Fibroblast of lung (primary cell): ENCODE measurements around the gene GABPA. TPM values are rescaled to one million over a fixed set of nuclear protein-coding genes. Genes with fewer than 3 reads are reported as not detected.

Experiments
- DNase-seq, 2 donors: peaks; one replicate each; pipeline versions ENCODE4 v3.0.0 to v3.0.0-alpha.2; 2010; ENCODE audit warnings: low read depth in 2 of 2
- H2AFZ ChIP-seq: 2 replicates; pipeline ENCODE4 v1.5.1; 2012; ENCODE audit warnings: low read length, control low read depth, inconsistent platforms
- H3K27ac ChIP-seq: 2 replicates; pipeline ENCODE4 v1.5.1; 2011; ENCODE audit warnings: low read length, control low read depth; ENCODE audit not compliant: insufficient read depth
- H3K27me3 ChIP-seq: 2 replicates; pipeline ENCODE4 v1.5.1; 2011; ENCODE audit warnings: mild to moderate bottlenecking, low read length; ENCODE audit not compliant: control insufficient read depth, insufficient read depth
- H3K36me3 ChIP-seq: 2 replicates; pipeline ENCODE4 v1.5.1; 2011; ENCODE audit warnings: low read length; ENCODE audit not compliant: control insufficient read depth, insufficient read depth
- H3K4me1 ChIP-seq: 2 replicates; pipeline ENCODE4 v1.5.1; 2011; ENCODE audit warnings: low read length; ENCODE audit not compliant: control insufficient read depth, insufficient read depth; ENCODE audit errors: extremely low read depth
- H3K4me2 ChIP-seq: 2 replicates; pipeline ENCODE4 v1.5.1; 2011; ENCODE audit warnings: low read length, control low read depth; ENCODE audit not compliant: insufficient read depth; ENCODE audit errors: extremely low read depth
- H3K4me3 ChIP-seq, 4 experiments: fragments of 200-600 bp in 1 of 4; sonication (generic) in 1 of 4; replicated peaks in 1 of 4; 2 replicates each; pipeline ENCODE4 v1.5.1; 2011 to 2016; ENCODE audit warnings: low read length in 4 of 4, low read depth in 3 of 4, mild to moderate bottlenecking in 3 of 4, control low read depth in 2 of 4, inconsistent platforms in 1 of 4, mixed read lengths in 1 of 4; ENCODE audit not compliant: insufficient read depth in 1 of 4; ENCODE audit errors: control extremely low read depth in 1 of 4
- H3K79me2 ChIP-seq: 2 replicates; pipeline ENCODE4 v1.5.1; 2012; ENCODE audit warnings: mild to moderate bottlenecking, low read length, inconsistent platforms; ENCODE audit not compliant: control insufficient read depth, insufficient read depth
- H3K9ac ChIP-seq: 2 replicates; pipeline ENCODE4 v1.5.1; 2011; ENCODE audit warnings: mild to moderate bottlenecking, low read length, control low read depth; ENCODE audit not compliant: insufficient read depth
- H3K9me3 ChIP-seq: 2 replicates; pipeline ENCODE4 v1.5.1; 2012; ENCODE audit warnings: low read depth, low read length; ENCODE audit not compliant: control insufficient read depth, insufficient read depth
- H4K20me1 ChIP-seq: 2 replicates; pipeline ENCODE4 v1.5.1; 2011; ENCODE audit warnings: low read length; ENCODE audit not compliant: control insufficient read depth, insufficient read depth; ENCODE audit errors: extremely low read depth
- EZH2 ChIP-seq: IDR thresholded peaks from 2 replicates; pipeline ENCODE4 v1.5.1; 2012; ENCODE audit warnings: low read length, control low read depth, mild to moderate bottlenecking; ENCODE audit errors: missing control alignments
- polyA minus RNA-seq: library from RNA; depleted of rRNA, polyadenylated mRNA; stranded (reverse); fragments of >200 nt; gene quantifications from 2 replicates; pipeline ENCODE4 v1.2.3, GENCODE V29; 2011; ENCODE audit warnings: low replicate concordance
- polyA plus RNA-seq, 2 donors: library from polyadenylated mRNA; depleted of rRNA in 1 of 2; stranded (reverse) in 1 of 2; unstranded in 1 of 2; fragments of >200 nt; gene quantifications; 2 replicates each; pipeline ENCODE4 v1.2.1, GENCODE V29; 2011 to 2012; ENCODE audit warnings: missing spikeins in 1 of 2
- total RNA-seq: library from RNA; depleted of rRNA; stranded (reverse); fragments of >200 nt; gene quantifications from 2 replicates; pipeline ENCODE4 v1.2.1, GENCODE V29; 2014
- TF ChIP-seq, protein P1 (sequence below), 2 donors: IDR thresholded peaks in 1 of 2; conservative IDR thresholded peaks in 1 of 2; 1 replicate in 1 of 2; 2 replicates in 1 of 2; pipeline ENCODE4 v1.5.1; 2011 to 2012; ENCODE audit warnings: low read length in 2 of 2, control low read depth in 1 of 2, inconsistent platforms in 1 of 2, low read depth in 1 of 2, mild to moderate bottlenecking in 1 of 2

The GABPA gene
- total RNA-seq (28.6 and 29.5 TPM in 2 replicates), polyA plus RNA-seq (16.4 and 20.5 TPM in 2 replicates), polyA minus RNA-seq (0.74 and 1.8 TPM in 2 replicates)
- 9.7 and 11.9 TPM in 2 replicates for polyA plus RNA-seq (2012)

DNA sequence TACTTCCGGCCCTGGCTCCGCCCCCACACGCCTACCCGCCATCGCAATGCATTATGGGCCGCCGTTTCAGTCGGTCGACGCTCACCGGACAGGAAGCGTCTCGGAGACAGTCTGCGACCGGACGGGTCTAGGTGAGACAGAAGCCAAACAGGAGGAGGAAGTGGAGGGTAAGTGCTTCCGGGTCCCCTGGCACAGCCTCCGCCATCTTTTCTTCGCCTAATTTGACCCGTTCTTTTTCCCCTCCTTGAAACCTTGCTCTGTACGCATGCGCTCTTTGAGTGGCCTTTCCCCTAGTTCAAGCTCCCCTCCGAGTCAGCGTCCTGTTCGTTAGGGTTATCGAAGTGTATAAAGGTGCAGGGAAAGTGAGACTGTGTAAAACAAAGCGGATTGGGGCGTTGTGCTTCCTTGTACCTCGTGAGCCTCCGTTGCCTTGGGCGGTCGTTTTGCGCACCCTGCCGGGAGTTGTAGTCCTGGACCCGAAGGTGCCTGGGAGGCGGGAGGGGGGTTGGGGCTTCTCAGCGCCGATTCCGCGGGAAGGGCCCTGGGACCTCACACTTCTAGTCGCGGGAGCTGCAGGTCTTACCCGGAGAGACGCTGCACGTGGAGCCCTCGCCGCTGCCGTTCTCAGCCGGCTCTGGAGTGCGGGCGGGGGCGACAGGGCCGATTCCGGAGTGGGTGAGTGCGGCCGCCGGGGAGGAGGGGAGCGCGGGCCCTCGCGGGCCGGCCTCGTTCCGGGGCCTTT, at the start of gene GABPA, which contains the start of gene ATP5PF:
Gene GABPA (plus strand): TSS at position 69 of the 742 bp plus-strand sequence. CDS start 6,627 bp downstream, outside the sequence.
Gene ATP5PF (minus strand): TSS at position 1 of the 742 bp plus-strand sequence. CDS start 5,110 bp downstream, outside the sequence.
- H3K9me3 ChIP-seq = no peaks in the 10 kb centered on the region
- no peaks in the 10 kb centered on the region for H4K20me1 ChIP-seq
- peak within 1 kb of the TSS; percentile 98 for H3K9ac ChIP-seq
- peak within 1 kb of the TSS; percentile 99 for H3K27ac ChIP-seq
- no peaks in the 10 kb centered on the region for H3K27me3 ChIP-seq
- peak within 1 kb of the TSS; percentile 63 to 99 (median 98) for H3K4me3 ChIP-seq
- H2AFZ ChIP-seq = peak within 1 kb of the TSS; percentile 100
- H3K36me3 ChIP-seq = no peaks in the 10 kb centered on the region
- H3K79me2 ChIP-seq = peaks cover 61% of the 10 kb centered on the region
- peaks cover 3% of the 10 kb centered on the region for H3K4me1 ChIP-seq
- TF ChIP-seq, protein P1, sequence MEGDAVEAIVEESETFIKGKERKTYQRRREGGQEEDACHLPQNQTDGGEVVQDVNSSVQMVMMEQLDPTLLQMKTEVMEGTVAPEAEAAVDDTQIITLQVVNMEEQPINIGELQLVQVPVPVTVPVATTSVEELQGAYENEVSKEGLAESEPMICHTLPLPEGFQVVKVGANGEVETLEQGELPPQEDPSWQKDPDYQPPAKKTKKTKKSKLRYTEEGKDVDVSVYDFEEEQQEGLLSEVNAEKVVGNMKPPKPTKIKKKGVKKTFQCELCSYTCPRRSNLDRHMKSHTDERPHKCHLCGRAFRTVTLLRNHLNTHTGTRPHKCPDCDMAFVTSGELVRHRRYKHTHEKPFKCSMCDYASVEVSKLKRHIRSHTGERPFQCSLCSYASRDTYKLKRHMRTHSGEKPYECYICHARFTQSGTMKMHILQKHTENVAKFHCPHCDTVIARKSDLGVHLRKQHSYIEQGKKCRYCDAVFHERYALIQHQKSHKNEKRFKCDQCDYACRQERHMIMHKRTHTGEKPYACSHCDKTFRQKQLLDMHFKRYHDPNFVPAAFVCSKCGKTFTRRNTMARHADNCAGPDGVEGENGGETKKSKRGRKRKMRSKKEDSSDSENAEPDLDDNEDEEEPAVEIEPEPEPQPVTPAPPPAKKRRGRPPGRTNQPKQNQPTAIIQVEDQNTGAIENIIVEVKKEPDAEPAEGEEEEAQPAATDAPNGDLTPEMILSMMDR (conservative IDR thresholded peaks at IDR 0.05 in 1 of 2, IDR thresholded peaks at IDR 0.05 in 1 of 2; ENCODE audit: low read depth in 1 of 2, low read length in 2 of 2) = peak; percentile 13 to 24
- TF ChIP-seq EZH2 = no peak
- peak; percentile 99 for DNase-seq
- peak within 1 kb of the TSS; percentile 90 for H3K4me2 ChIP-seq

DNA sequence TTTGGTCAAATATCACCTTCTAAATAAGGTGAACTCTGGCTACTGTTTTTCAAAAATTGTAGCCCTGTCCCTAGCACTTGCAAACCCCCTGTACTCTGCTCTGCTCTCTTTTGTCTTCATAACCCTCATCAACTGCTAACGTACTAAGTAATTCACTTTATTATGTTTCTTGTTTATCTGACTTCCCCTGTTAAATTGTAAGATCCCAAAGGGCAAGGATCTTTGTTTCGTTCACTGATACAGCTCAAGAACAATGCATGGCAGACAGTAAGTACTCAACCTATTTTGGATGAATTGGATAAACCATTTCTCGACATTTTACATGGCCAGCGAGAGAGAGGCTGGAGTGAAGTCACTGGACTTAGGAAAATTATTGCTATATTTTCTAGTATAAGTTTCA, 47.0 kb upstream of the GABPA start:
- TF ChIP-seq EZH2 = no peak
- TF ChIP-seq, protein P1 (conservative IDR thresholded peaks at IDR 0.05 in 1 of 2, IDR thresholded peaks at IDR 0.05 in 1 of 2; ENCODE audit: low read depth in 1 of 2, low read length in 2 of 2) = no peak
- DNase-seq = no peak
- Histone ChIP-seq H3K9me3 (no peaks in the 10 kb centered on the region), H3K4me3 (no peak overlapping the region), H3K36me3 (no peaks in the 10 kb centered on the region), H3K4me1 (no peaks in the 10 kb centered on the region), H3K79me2 (no peaks in the 10 kb centered on the region), H3K4me2 (no peak overlapping the region), H2AFZ (no peak overlapping the region), H4K20me1 (no peaks in the 10 kb centered on the region), H3K27ac (no peak overlapping the region), H3K27me3 (no peaks in the 10 kb centered on the region), H3K9ac (no peak overlapping the region)

DNA sequence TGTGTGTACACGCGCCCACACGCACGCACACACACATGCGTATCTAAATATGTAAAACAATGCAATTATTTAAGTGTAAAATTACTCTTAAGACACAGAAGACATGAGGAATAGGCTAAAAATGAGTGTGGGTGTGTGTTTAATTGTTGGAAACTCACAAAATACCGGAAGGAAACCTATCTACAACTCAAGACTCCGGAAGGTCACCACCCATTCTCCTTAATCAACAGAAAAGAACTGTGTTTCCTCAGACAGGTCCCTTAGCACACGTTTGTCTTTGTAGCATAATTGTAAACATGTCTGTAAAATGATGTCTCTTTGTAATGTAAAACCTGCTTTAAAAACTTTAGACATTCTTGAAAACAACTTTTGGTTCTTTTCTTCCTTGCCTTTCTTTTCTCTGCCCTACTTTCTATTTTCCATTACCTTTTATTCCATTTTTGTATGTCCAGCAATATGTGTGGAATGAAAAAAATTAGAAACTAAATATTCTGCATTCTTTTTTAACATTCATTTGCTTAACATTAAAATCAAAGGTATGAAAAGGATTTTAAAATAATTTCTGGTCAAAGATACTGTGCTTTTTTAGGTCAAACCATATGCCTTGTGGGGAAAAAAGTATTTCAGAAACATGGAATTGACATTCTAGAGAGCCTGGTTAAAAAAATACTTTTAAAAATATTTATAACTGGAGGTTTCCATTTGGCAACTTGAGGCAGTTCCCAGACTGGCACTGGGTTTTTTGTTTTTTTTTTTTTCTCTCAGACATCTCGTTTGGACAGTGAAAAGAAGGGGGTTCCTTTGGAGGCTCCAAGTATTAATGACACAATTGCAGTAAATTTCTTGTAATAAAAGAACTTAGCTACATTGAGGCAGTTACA, 46.3 kb upstream of the GABPA start:
- no peak overlapping the region for H3K27ac ChIP-seq
- no peaks in the 10 kb centered on the region for H3K4me1 ChIP-seq
- H3K4me3 ChIP-seq = no peak overlapping the region
- TF ChIP-seq EZH2 = no peak
- TF ChIP-seq, protein P1 (conservative IDR thresholded peaks at IDR 0.05 in 1 of 2, IDR thresholded peaks at IDR 0.05 in 1 of 2; ENCODE audit: low read depth in 1 of 2, low read length in 2 of 2) = no peak
- H3K9ac ChIP-seq = no peak overlapping the region
- H3K27me3 ChIP-seq = no peaks in the 10 kb centered on the region
- H3K9me3 ChIP-seq = no peaks in the 10 kb centered on the region
- H3K4me2 ChIP-seq = no peak overlapping the region
- H3K79me2 ChIP-seq = no peaks in the 10 kb centered on the region
- no peaks in the 10 kb centered on the region for H3K36me3 ChIP-seq
- no peaks in the 10 kb centered on the region for H4K20me1 ChIP-seq
- DNase-seq = peak in 1 of 2 donors; percentile 3
- no peak overlapping the region for H2AFZ ChIP-seq
